ENCODE data around the gene LRIG2. TPM values are rescaled to one million over a fixed set of nuclear protein-coding genes. Genes with fewer than 3 reads are reported as not detected.

LRIG2 gene
- total and polyA plus RNA-seq, 2 of the 13 experiments (the other 11 are each of a cell fraction or from before 2014, with no cell fraction given): 8.1 to 12.2 TPM

GRCh38 chr1:113072757-113073478 is at the start of gene LRIG2 (continued):
- no peak; the same call in 1 of the 2 replicates for TF ChIP-seq AKAP8 (CRISPR knock-in tag; IDR thresholded peaks at IDR 0.05)
- no peak for TF ChIP-seq TCF12 (IDR thresholded peaks at IDR 0.05)
- peak; percentile 45; the same call in 1 of the 2 replicates for TF ChIP-seq TCF12 (CRISPR knock-in tag; IDR thresholded peaks at IDR 0.05)
- peak; percentile 62 for TF ChIP-seq ZNF274 (CRISPR knock-in tag; IDR thresholded peaks at IDR 0.05)
- peak; percentile 90 for TF ChIP-seq SRSF1 (optimal IDR thresholded peaks at IDR 0.05; ENCODE audit: low read depth, low read length)
- no peak for TF ChIP-seq ATF6 (CRISPR knock-in tag; conservative IDR thresholded peaks at IDR 0.05)
- TF ChIP-seq DMAP1 (CRISPR knock-in tag; IDR thresholded peaks at IDR 0.05): peak; percentile 90
- TF ChIP-seq KDM5A (IDR thresholded peaks at IDR 0.05; ENCODE audit: borderline replicate concordance, low read length): no peak
- TF ChIP-seq ZNF766 (CRISPR knock-in tag; IDR thresholded peaks at IDR 0.05; ENCODE audit: borderline replicate concordance): peak; percentile 69; the same call in 1 of the 2 replicates
- no peak for TF ChIP-seq ZIK1 (CRISPR knock-in tag; IDR thresholded peaks at IDR 0.05; ENCODE audit: borderline replicate concordance, low read depth)
- TF ChIP-seq GZF1 (CRISPR knock-in tag; IDR thresholded peaks at IDR 0.05): no peak
- 0 out of 2 replicates have a peak, but pooled peaks have one; percentile 68 for TF ChIP-seq CREB3 (CRISPR knock-in tag; IDR thresholded peaks at IDR 0.05)
- no peak for TF ChIP-seq SRSF4 (IDR thresholded peaks at IDR 0.05; ENCODE audit: low read depth, low read length, poor library complexity, severe bottlenecking)
- TF ChIP-seq RBM39 (IDR thresholded peaks at IDR 0.05; ENCODE audit: low read depth, low read length, poor library complexity, severe bottlenecking): no peak
- peak; percentile 23; the same call in 1 of the 2 replicates for TF ChIP-seq ETV5 (CRISPR knock-in tag; IDR thresholded peaks at IDR 0.05; ENCODE audit: borderline replicate concordance)
- TF ChIP-seq ZNF432 (CRISPR knock-in tag; IDR thresholded peaks at IDR 0.05; ENCODE audit: borderline replicate concordance): no peak
- peak; percentile 82 for TF ChIP-seq ZNF501 (CRISPR knock-in tag; IDR thresholded peaks at IDR 0.05)
- no peak for TF ChIP-seq ARNT (IDR thresholded peaks at IDR 0.05)
- TF ChIP-seq ZNF605 (CRISPR knock-in tag; IDR thresholded peaks at IDR 0.05): peak; percentile 96; the same call in 1 of the 2 replicates
- no peak for TF ChIP-seq ZBTB39 (CRISPR knock-in tag; IDR thresholded peaks at IDR 0.05)
- no peak for TF ChIP-seq ZNF121 (CRISPR knock-in tag; IDR thresholded peaks at IDR 0.05)

Measured in HepG2 (cell line).